ENCODE data around the gene INPP4B. TPM values are rescaled to one million over a fixed set of nuclear protein-coding genes. Genes with fewer than 3 reads are reported as not detected.

Gene INPP4B
- total RNA-seq, 1 experiment from 2014 or later: 0.07 TPM

DNA sequence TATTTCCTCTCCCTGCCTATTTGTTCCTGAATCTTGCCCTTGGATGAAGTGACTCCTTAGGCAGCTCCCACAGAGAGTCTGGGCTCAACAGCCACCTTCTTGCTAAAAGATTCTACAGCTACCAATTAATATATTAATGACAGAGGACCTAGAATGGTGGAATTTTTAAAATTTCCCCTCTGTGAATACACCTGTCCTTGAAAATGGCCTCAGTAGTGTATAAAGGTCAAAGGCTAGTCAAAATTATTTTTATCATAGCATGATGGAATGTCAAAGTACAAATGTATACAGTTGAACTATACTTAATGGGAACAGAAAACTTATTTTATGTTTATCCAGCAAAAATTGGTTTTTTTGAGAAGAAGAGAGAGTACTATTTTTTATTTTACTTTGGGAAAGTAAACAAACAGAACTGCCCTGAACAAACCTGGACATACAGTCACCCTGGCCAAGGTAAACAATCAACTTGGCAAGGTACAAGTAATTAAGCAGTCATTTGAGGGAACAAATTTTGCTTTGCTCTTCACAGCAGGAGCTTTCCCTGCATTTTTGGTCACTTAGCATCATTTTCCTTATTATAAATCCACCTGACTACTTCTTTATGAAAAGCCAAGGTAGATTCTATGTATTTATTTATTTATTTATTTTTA, 250.8 kb downstream of the INPP4B start:
- Histone ChIP-seq H4K91ac (ENCODE audit: insufficient read length, low read depth, low read length) (no peak overlapping the region), H3K27ac (ENCODE audit: insufficient read length, low read depth, low read length) (no peak overlapping the region), H3K56ac (ENCODE audit: insufficient read length, low read depth, low read length) (no peak overlapping the region), H3K18ac (ENCODE audit: insufficient read length, low read depth, low read length) (no peak overlapping the region), H2BK5ac (ENCODE audit: insufficient read length, low read length) (no peak overlapping the region), H3K4ac (ENCODE audit: low read depth, low read length) (no peak overlapping the region), H3K14ac (ENCODE audit: insufficient read depth, low read length) (no peak overlapping the region), H4K5ac (ENCODE audit: insufficient read length, low read depth, low read length) (no peak overlapping the region), H3K79me2 (ENCODE audit: insufficient read depth, low read length) (no peaks in the 10 kb centered on the region), H3K23ac (ENCODE audit: insufficient read length, low read depth, low read length) (no peak overlapping the region), H3K27me3 (ENCODE audit: insufficient read depth, low read length) (no peaks in the 10 kb centered on the region), H2BK120ac (ENCODE audit: low read depth, low read length, poor library complexity, severe bottlenecking) (no peak overlapping the region), H3K4me2 (ENCODE audit: insufficient read depth, insufficient read length, low read length) (no peak overlapping the region), H2AK5ac (ENCODE audit: insufficient read length, low read length) (no peak overlapping the region), H3K4me1 (ENCODE audit: insufficient read depth, low read length) (no peaks in the 10 kb centered on the region), H3K79me1 (ENCODE audit: insufficient read depth, low read depth, low read length, poor library complexity, severe bottlenecking) (no peaks in the 10 kb centered on the region), H2BK20ac (ENCODE audit: low read depth, low read length, poor library complexity, severe bottlenecking) (no peak overlapping the region), H2AFZ (ENCODE audit: low read length) (no peak overlapping the region), H4K8ac (replicated peaks; ENCODE audit: insufficient read length, low read depth, low read length) (no peak overlapping the region), H4K20me1 (ENCODE audit: control insufficient read depth, insufficient read depth, insufficient read length) (no peaks in the 10 kb centered on the region), H3K9ac (ENCODE audit: extremely low read depth, insufficient read length, low read length) (no peak overlapping the region), H2BK12ac (ENCODE audit: insufficient read length, low read depth, low read length) (no peak overlapping the region), H3K23me2 (ENCODE audit: insufficient read length, low read depth, low read length, poor library complexity, severe bottlenecking) (no peaks in the 10 kb centered on the region), H2BK15ac (ENCODE audit: low read depth, low read length) (no peak overlapping the region), H3T11ph (ENCODE audit: low read length) (no peak overlapping the region), H3K9me3 (ENCODE audit: control insufficient read depth, low read depth, low read length) (no peaks in the 10 kb centered on the region)
- Mint-ChIP-seq H3K9me3 (peaks cover 0 to 3% of the 10 kb centered on the region in 2 experiments; a peak in 1 of 5 replicates), H3K4me1 (no peaks in the 10 kb centered on the region), H3K27me3 (ENCODE audit: low read depth) (no peaks in the 10 kb centered on the region; the same call in 1 of the 2 replicates), H3K36me3 (ENCODE audit: insufficient read depth in 1 of 3, low read depth in 3 of 3) (no peaks in the 10 kb centered on the region), H3K27ac (no peak overlapping the region), H3K4me3 (no peak overlapping the region)
- TF ChIP-seq, protein P1, sequence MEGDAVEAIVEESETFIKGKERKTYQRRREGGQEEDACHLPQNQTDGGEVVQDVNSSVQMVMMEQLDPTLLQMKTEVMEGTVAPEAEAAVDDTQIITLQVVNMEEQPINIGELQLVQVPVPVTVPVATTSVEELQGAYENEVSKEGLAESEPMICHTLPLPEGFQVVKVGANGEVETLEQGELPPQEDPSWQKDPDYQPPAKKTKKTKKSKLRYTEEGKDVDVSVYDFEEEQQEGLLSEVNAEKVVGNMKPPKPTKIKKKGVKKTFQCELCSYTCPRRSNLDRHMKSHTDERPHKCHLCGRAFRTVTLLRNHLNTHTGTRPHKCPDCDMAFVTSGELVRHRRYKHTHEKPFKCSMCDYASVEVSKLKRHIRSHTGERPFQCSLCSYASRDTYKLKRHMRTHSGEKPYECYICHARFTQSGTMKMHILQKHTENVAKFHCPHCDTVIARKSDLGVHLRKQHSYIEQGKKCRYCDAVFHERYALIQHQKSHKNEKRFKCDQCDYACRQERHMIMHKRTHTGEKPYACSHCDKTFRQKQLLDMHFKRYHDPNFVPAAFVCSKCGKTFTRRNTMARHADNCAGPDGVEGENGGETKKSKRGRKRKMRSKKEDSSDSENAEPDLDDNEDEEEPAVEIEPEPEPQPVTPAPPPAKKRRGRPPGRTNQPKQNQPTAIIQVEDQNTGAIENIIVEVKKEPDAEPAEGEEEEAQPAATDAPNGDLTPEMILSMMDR (conservative IDR thresholded peaks at IDR 0.05): no peak
- DNase-seq: no peak

Data from H9 (cell line).